Cardiac fibroblast (primary cell): ENCODE data around the gene ZMAT5.

Experiments
- DNase-seq, 2 donors: peaks; one replicate each; pipeline versions ENCODE4 v3.0.0 to v3.0.0-alpha.2; 2010; ENCODE audit warnings: low read depth in 2 of 2
- H3K4me3 ChIP-seq, 2 donors: replicated peaks in 1 of 2; 1 replicate in 1 of 2; 2 replicates in 1 of 2; pipeline ENCODE4 v1.5.1; 2011; ENCODE audit warnings: low read depth in 2 of 2, low read length in 2 of 2, mild to moderate bottlenecking in 2 of 2, moderate library complexity in 1 of 2
- TF ChIP-seq, protein P1 (sequence below): IDR thresholded peaks from one replicate; pipeline ENCODE4 v1.5.1; 2011; ENCODE audit warnings: low read depth, mild to moderate bottlenecking, low read length, inconsistent platforms

Gene ZMAT5

DNA sequence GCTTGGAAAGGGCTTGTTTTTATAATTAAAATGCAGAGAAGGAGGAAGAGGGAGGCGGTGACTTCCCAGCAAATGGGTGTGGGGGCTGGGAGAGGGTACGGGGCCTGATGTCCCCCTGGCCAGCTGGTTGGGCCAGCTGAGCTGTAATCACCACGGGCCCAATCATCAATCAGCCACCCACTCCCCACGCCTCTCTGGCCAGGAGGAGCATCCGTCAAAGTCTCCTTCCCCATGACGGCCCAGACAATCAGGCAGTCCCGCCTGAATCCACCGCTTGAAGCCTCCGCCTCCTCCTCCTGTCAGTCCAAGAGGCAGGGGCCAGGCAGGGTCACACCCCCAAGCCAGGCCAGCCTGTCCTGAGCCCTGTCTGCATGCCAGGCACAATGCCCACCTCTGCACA is 60.3 kb downstream of the ZMAT5 start:
- no peak for DNase-seq
- H3K4me3 ChIP-seq: no peak overlapping the region
- TF ChIP-seq, protein P1, sequence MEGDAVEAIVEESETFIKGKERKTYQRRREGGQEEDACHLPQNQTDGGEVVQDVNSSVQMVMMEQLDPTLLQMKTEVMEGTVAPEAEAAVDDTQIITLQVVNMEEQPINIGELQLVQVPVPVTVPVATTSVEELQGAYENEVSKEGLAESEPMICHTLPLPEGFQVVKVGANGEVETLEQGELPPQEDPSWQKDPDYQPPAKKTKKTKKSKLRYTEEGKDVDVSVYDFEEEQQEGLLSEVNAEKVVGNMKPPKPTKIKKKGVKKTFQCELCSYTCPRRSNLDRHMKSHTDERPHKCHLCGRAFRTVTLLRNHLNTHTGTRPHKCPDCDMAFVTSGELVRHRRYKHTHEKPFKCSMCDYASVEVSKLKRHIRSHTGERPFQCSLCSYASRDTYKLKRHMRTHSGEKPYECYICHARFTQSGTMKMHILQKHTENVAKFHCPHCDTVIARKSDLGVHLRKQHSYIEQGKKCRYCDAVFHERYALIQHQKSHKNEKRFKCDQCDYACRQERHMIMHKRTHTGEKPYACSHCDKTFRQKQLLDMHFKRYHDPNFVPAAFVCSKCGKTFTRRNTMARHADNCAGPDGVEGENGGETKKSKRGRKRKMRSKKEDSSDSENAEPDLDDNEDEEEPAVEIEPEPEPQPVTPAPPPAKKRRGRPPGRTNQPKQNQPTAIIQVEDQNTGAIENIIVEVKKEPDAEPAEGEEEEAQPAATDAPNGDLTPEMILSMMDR: no peak

DNA sequence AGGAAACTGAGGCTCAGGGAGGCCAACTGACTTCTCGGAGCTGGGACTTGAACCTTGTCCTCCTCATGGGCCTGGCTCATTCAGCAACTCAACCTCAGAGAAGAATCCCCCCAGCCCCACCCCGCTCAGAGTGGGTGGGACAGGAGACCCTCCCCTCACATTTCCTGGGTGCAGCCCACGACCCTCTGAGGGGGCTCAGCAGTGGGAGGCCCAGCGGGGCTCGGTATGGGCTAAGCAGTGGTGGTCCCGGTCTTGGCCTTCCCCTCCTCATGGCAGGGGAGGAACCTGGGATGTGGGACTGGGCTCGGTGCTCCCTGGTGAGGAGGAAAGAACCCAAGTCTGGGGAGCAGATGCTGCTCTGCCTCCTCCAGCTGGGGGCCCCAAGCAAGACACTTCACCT is 61.2 kb downstream of the ZMAT5 start:
- no peak for DNase-seq
- no peak overlapping the region for H3K4me3 ChIP-seq
- TF ChIP-seq, protein P1: no peak

- peak; percentile 19 to 22 for DNase-seq
- TF ChIP-seq, protein P1: no peak
- H3K4me3 ChIP-seq: no peak overlapping the region
These were observed 62.1 kb downstream of the ZMAT5 start for GRCh38 chr22:29704528-29705285.

- DNase-seq: no peak
- TF ChIP-seq, protein P1: no peak
- H3K4me3 ChIP-seq: no peak overlapping the region
These were observed 63.1 kb downstream of the ZMAT5 start for GRCh38 chr22:29703569-29704195.

GRCh38 chr22:29702931-29703501 is 63.8 kb downstream of the ZMAT5 start:
- H3K4me3 ChIP-seq: no peak overlapping the region
- DNase-seq: no peak
- TF ChIP-seq, protein P1: no peak

- H3K4me3 ChIP-seq: no peak overlapping the region
- DNase-seq: peak in 1 of 2 donors; percentile 8
- TF ChIP-seq, protein P1: peak; percentile 14
These were observed 64.5 kb downstream of the ZMAT5 start for GRCh38 chr22:29702000-29702930.
